IPS-18c (cell line): ENCODE results near the gene INIP.
"Not testable (repeated sequence)": the region's sequence is repeated elsewhere in the genome, so short reads cannot be mapped to it uniquely, and the experiment has no call there.

Experiments used
- H3K4me3 ChIP-seq: 2 replicates; pipeline ENCODE4 v1.7.0; 2013; ENCODE audit warnings: low read depth, mild to moderate bottlenecking, low read length, moderate library complexity; ENCODE audit not compliant: insufficient read depth
- H3K9me3 ChIP-seq: one replicate; pipeline ENCODE4 v1.6.1; 2013; ENCODE audit warnings: mild to moderate bottlenecking, low read length, moderate library complexity; ENCODE audit not compliant: control insufficient read depth, insufficient read depth

INIP gene

GRCh38 chr9:112700085-112700484, 17.8 kb downstream of the INIP start:
- H3K4me3 ChIP-seq, result no peak overlapping the region
- no peaks in the 10 kb centered on the region for H3K9me3 ChIP-seq

DNA sequence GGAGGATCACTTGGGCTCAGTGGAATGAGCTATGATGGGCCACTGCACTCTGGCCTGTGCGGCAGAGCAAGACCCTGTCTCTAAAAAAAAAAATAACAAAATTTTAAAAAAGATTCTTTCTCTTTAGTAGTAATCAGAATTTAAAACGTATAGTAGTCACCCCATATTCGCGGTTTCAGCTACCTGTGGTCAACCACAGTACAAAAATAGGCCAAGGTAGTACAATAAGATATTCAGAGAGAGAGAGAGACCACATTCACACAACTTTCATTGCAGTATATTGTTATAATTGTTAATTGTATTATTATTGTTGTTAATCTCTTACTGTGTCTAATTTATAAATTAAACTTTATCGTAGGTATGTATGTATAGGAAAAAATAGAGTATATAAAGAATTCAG, 18.7 kb downstream of the INIP start:
- H3K4me3 ChIP-seq, result no peak overlapping the region

DNA sequence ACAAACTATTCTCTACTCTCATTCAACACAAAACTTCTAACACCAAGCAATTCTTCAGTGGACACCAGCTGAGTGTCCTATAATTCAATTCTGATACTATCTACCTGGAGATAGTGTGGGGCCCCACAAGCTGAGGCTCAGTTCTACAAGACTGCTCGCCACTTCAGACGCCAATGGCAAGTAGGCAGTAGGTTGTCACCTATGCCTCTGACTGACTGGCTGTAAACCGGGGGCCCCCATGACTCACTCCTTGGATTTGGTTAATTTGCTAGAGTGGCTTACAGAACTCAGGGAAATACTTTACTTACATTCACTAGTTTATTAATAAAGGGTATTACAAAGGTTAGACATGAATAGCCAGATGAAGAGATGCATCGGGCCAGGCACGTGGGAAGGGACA, 21.5 kb downstream of the INIP start:
- Histone ChIP-seq H3K4me3 (no peak overlapping the region), H3K9me3 (no peaks in the 10 kb centered on the region)

More for the DNA sequence above, 18.7 kb downstream of the INIP start:
- H3K9me3 ChIP-seq, result no peaks in the 10 kb centered on the region

GRCh38 chr9:112694706-112695555, 23.0 kb downstream of the INIP start:
- H3K4me3 ChIP-seq, result no peak overlapping the region
- H3K9me3 ChIP-seq, result no peaks in the 10 kb centered on the region

DNA sequence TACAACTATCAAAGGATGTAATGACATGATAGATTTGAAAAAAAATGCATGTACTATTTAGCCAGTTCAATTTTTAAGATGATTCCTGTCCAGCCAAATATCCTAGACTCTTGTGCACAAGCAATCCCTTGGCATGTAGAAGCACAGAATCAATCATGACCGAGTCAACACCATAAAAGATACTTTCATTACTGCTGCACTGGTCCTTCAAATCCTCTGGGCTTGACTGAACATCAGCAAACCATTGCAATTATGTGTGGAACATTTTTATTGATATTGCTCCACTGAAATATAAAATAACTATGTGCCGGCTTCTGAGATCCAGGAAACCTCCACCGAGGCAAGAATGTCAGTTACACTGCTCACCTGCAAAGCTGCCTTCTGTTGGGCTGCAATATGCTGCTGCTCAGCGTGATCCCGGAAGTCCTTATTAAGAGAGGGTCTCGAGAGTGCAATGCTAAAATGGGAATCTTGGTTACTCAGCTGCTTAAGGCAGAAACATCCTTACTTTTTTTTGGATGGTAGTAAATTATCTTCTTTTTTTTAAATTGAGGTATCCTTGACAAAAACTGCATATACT, 28.7 kb downstream of the INIP start:
- Histone ChIP-seq H3K4me3 (no peak overlapping the region), H3K9me3 (no peaks in the 10 kb centered on the region)

- Histone ChIP-seq H3K4me3 (no peak overlapping the region), H3K9me3 (no peaks in the 10 kb centered on the region)
These were observed 37.0 kb downstream of the INIP start for GRCh38 chr9:112680731-112681402.

- no peak overlapping the region for H3K4me3 ChIP-seq
- no peaks in the 10 kb centered on the region for H3K9me3 ChIP-seq
These were observed 40.9 kb downstream of the INIP start for GRCh38 chr9:112677040-112677439.

DNA sequence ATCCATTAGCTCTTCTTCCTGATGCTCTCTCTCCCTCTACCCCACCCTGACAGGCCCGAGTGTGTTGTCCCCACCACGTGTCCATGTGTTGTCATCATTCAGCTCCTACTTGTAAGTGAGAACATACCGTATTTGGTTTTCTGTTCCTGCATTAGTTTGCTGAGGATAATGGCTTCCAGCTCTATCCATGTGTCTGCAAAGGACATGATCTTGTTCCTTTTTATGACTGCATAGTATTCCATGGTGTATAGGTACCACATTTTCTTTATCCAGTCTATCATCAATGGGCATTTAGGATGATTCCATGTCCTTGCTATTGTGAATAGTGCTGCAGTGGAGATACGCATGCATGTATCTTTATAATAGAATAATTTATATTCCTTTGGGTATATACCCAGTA, 44.7 kb downstream of the INIP start:
- not testable (repeated sequence) for H3K4me3 ChIP-seq, H3K9me3 ChIP-seq

- H3K9me3 ChIP-seq, result no peaks in the 10 kb centered on the region
- no peak overlapping the region for H3K4me3 ChIP-seq
These were observed 46.8 kb downstream of the INIP start for GRCh38 chr9:112670991-112671625.

DNA sequence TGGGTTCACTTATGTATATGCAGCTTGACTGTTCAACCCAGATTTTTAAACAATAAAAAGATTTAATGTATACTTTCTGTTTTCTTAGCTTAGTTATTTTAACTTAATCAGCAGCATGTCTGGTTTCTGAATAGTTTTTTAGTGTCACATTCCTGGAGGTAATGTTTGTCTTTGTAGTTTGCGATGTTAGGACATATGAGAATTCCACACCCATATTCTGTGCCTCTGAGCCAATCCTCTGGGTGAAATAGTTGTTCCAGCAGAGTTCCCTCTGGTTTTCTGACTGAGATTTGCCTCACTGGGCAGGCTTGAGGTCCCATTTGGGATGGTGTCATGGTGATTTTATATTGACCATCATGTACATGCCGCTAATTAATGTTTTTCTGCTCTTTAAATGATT, 48.6 kb downstream of the INIP start:
- H3K9me3 ChIP-seq, result no peaks in the 10 kb centered on the region

DNA sequence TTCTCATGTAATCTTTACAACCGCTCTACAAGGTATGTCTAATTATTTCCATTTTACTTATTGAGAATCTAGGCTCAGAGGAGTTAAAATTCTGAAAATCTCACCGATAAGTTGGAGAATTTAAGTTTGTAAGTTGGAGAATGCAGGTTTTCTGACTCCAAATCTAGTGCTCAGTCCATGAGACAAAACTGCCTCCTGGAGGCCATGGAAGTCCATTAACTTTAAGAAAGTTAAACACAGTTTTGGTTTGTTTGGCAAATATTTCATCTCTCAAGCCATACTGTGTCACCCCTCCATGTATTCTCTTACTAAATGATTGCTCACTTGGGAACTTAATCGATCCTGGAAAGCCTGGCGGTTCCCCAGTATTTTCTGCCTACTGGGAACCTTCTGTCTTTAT, 52.6 kb downstream of the INIP start:
- H3K4me3 ChIP-seq, result no peak overlapping the region
- no peaks in the 10 kb centered on the region for H3K9me3 ChIP-seq

More for the DNA sequence above, 48.6 kb downstream of the INIP start:
- no peak overlapping the region for H3K4me3 ChIP-seq

GRCh38 chr9:112664531-112664930, 53.4 kb downstream of the INIP start:
- H3K4me3 ChIP-seq, result no peak overlapping the region
- no peaks in the 10 kb centered on the region for H3K9me3 ChIP-seq

- H3K4me3 ChIP-seq, result no peak overlapping the region
- H3K9me3 ChIP-seq, result no peaks in the 10 kb centered on the region
These were observed 54.2 kb downstream of the INIP start for GRCh38 chr9:112663681-112664080.

DNA sequence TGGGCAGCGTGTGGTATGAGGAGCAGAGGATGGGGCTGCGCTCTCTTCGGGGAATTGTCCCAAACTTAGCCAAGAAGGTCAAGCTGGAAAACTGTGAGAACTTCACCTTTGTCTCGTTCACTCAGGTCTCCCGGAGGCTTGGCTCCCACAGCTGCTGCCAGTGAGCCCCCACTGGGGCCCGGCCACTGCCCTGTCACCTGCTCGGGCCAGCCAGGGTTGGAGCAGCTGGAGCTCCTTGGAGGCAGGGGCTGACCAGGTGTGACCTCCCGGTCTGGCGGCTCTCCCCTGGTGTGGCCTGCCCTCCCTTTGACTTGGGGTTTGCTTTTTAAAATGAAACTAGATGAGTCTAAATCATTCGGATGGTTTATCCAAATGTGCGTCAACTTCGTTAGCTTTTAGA, 58.0 kb downstream of the INIP start:
- no peak overlapping the region for H3K4me3 ChIP-seq
- no peaks in the 10 kb centered on the region for H3K9me3 ChIP-seq

DNA sequence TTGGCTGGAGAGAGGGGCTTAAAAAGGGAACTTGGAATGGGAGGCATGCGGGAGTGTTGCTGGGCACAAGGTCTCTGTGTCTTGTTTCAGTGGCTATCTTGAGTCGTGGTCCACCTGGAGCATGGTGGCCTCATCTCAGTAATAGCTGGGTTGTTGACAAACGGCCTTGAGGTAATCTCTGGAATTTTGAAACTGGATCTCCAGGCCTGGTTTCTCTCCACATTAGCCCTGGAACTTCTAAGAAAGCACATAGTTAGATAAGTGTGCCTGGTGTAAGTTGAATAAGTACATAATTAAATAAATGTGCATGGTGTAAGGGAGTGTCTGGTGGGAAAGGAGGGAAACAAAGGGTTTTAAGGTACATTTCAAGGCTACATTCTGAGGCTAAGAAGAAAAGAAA, 62.2 kb downstream of the INIP start:
- no peaks in the 10 kb centered on the region for H3K9me3 ChIP-seq
- no peak overlapping the region for H3K4me3 ChIP-seq

- Histone ChIP-seq H3K9me3 (no peaks in the 10 kb centered on the region), H3K4me3 (no peak overlapping the region)
These were observed 63.6 kb downstream of the INIP start for GRCh38 chr9:112654282-112654681.

GRCh38 chr9:112648624-112649023, 69.3 kb downstream of the INIP start:
- no peaks in the 10 kb centered on the region for H3K9me3 ChIP-seq

DNA sequence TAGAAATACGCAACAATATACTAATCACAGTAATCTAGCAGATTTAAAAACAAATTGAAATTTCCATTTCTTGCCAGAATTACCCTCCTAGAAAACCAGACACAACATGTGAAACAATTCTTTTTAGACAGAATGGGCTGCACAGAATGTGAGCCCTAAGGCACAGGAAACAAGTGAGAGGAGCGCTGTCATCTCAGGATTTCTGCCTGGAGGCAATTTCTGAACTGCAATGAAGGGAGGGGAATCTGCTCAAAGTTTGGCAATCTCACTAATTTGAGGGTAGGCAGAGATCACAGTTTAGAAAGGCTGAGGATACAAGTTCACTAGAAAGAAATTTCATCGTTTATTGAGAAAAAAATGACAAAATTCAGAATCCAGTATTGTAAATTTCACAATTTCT, 70.3 kb downstream of the INIP start:
- no peak overlapping the region for H3K4me3 ChIP-seq
- no peaks in the 10 kb centered on the region for H3K9me3 ChIP-seq

More at GRCh38 chr9:112648624-112649023, 69.3 kb downstream of the INIP start:
- H3K4me3 ChIP-seq, result no peak overlapping the region
